Panc1 (cell line): ENCODE results near the gene TAF11. TPM values are rescaled to one million over a fixed set of nuclear protein-coding genes. Genes with fewer than 3 reads are reported as not detected.
"Not testable (repeated sequence)": the region's sequence is repeated elsewhere in the genome, so short reads cannot be mapped to it uniquely, and the experiment has no call there.

Source experiments
- ATAC-seq: fragments of 200-7000 bp; cut with Tn5 transposase; 2 replicates; pipeline ENCODE4 v1.9.1; 2020; ENCODE audit warnings: mild to moderate bottlenecking, moderate library complexity
- BruUV-seq: library from RNA; stranded (reverse); fragments of 400-500 nt; replicated peaks from 2 replicates; lab custom pipeline; 2021; lab: Mats Ljungman, UMichigan
- CTCF ChIA-PET: fragments of 300-600 bp; sonication (Branson Sonifier 250); formaldehyde crosslinking; loops from one replicate; lab custom pipeline; 2022; ENCODE audit warnings: antibody characterized with exemption; lab: Charles Lee
- POLR2A ChIA-PET: fragments of 300-600 bp; sonication (Branson Sonifier 250); formaldehyde crosslinking; loops from one replicate; lab custom pipeline; 2022; ENCODE audit warnings: antibody characterized with exemption; lab: Charles Lee
- DNase-seq: peaks from one replicate; pipeline ENCODE4 v3.0.0-alpha.2; 2010; ENCODE audit warnings: low read depth, low spot score
- H3K27ac ChIP-seq: 2 replicates; pipeline ENCODE4 v1.5.1; 2011; ENCODE audit warnings: mild to moderate bottlenecking, low read length, inconsistent platforms
- H3K27me3 ChIP-seq: fragments of 200-500 bp; sonication (Bioruptor generic); 2 replicates; pipeline ENCODE4 v1.6.0; 2014; ENCODE audit warnings: low read length, inconsistent platforms; ENCODE audit not compliant: control insufficient read depth, insufficient read depth
- H3K36me3 ChIP-seq: fragments of 200-500 bp; sonication (Bioruptor generic); 2 replicates; pipeline ENCODE4 v1.5.1; 2014; ENCODE audit warnings: inconsistent platforms, mild to moderate bottlenecking, low read length, moderate library complexity; ENCODE audit not compliant: control insufficient read depth, insufficient read depth
- H3K4me1 ChIP-seq: 2 replicates; pipeline ENCODE4 v1.5.1; 2011; ENCODE audit warnings: inconsistent platforms, mild to moderate bottlenecking, low read length, moderate library complexity; ENCODE audit not compliant: control insufficient read depth, insufficient read depth
- H3K4me3 ChIP-seq, 2 experiments: 2 replicates each; pipeline ENCODE4 v1.5.1; 2011 to 2012; ENCODE audit warnings: low read depth in 2 of 2, low read length in 2 of 2, mild to moderate bottlenecking in 2 of 2, inconsistent platforms in 1 of 2, moderate library complexity in 1 of 2
- H3K9me3 ChIP-seq: fragments of 200-500 bp; sonication (Bioruptor generic); 2 replicates; pipeline ENCODE4 v1.5.1; 2014; ENCODE audit warnings: low read depth, mild to moderate bottlenecking, inconsistent platforms, low read length, moderate library complexity; ENCODE audit not compliant: control insufficient read depth, insufficient read depth
- POLR2AphosphoS5 ChIP-seq: IDR thresholded peaks from 2 replicates; pipeline ENCODE4 v1.6.1; 2012; ENCODE audit warnings: mild to moderate bottlenecking, low read depth, low read length, moderate library complexity
- SIN3A ChIP-seq: IDR thresholded peaks from 2 replicates; pipeline ENCODE4 v1.6.1; 2012; ENCODE audit warnings: low read depth, mild to moderate bottlenecking, low read length, moderate library complexity, borderline replicate concordance; ENCODE audit not compliant: insufficient read depth
- TCF7L2 ChIP-seq: IDR thresholded peaks from 2 replicates; pipeline ENCODE4 v1.6.1; 2011; ENCODE audit warnings: mild to moderate bottlenecking, low read depth, low read length, inconsistent platforms
- in situ Hi-C: cut with HindIII; loops from 2 replicates; pipeline ENCODE4 v1.10.0; 2016; ENCODE audit warnings: low sequenced_read_pairs, low pct_unique_long_range_greater_than_20kb
- intact Hi-C: fragments of 100-400 bp; cut with micrococcal nuclease; formaldehyde crosslinking; loops from one replicate; pipeline ENCODE4 v1.10.0; 2022; ENCODE audit not compliant: unreplicated experiment
- total RNA-seq: library from RNA; stranded (reverse); gene quantifications from one replicate; pipeline ENCODE4 v1.2.1, GENCODE V29; 2021; ENCODE audit not compliant: unreplicated experiment
- TF ChIP-seq, protein P1 (sequence below), 2 experiments: IDR thresholded peaks; 2 replicates each; pipeline ENCODE4 v1.6.1; 2011 to 2012; ENCODE audit warnings: low read depth in 2 of 2, control low read depth in 1 of 2, low read length in 1 of 2, mild to moderate bottlenecking in 1 of 2, moderate library complexity in 1 of 2; ENCODE audit not compliant: insufficient read depth in 1 of 2
- TF ChIP-seq, protein P2 (sequence below): fragments of 450-650 bp; IDR thresholded peaks from 2 replicates; pipeline ENCODE4 v1.5.1; 2017; ENCODE audit warnings: mild to moderate bottlenecking

TAF11 gene
- total RNA-seq, 1 experiment from 2014 or later, result 25.3 TPM

DNA sequence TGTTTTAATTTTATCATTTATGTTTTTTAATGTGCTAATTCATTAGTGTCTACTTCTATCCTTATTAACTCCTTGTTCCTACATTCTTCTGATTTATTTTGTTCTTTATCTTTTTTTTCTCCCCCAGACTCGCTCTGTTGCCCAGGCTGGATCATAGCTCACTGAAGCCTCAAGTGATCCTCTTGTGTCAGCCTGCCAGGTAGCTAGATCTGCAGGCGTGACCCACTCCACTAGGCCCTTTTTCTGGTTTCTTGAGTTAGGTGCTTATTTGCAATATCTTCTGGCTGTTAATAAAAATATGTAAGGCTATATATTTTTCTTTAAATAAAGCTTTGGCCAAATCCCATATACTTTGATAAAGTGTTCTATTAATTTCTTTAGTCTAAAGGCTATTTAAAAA lies 2.8 kb downstream of the TAF11 start:
- TF ChIP-seq TCF7L2 (no peak), POLR2AphosphoS5 (no peak), SIN3A (no peak)
- TF ChIP-seq, protein P1, sequence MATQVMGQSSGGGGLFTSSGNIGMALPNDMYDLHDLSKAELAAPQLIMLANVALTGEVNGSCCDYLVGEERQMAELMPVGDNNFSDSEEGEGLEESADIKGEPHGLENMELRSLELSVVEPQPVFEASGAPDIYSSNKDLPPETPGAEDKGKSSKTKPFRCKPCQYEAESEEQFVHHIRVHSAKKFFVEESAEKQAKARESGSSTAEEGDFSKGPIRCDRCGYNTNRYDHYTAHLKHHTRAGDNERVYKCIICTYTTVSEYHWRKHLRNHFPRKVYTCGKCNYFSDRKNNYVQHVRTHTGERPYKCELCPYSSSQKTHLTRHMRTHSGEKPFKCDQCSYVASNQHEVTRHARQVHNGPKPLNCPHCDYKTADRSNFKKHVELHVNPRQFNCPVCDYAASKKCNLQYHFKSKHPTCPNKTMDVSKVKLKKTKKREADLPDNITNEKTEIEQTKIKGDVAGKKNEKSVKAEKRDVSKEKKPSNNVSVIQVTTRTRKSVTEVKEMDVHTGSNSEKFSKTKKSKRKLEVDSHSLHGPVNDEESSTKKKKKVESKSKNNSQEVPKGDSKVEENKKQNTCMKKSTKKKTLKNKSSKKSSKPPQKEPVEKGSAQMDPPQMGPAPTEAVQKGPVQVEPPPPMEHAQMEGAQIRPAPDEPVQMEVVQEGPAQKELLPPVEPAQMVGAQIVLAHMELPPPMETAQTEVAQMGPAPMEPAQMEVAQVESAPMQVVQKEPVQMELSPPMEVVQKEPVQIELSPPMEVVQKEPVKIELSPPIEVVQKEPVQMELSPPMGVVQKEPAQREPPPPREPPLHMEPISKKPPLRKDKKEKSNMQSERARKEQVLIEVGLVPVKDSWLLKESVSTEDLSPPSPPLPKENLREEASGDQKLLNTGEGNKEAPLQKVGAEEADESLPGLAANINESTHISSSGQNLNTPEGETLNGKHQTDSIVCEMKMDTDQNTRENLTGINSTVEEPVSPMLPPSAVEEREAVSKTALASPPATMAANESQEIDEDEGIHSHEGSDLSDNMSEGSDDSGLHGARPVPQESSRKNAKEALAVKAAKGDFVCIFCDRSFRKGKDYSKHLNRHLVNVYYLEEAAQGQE (IDR thresholded peaks at IDR 0.05; ENCODE audit: insufficient read depth in 1 of 2, low read depth in 2 of 2, low read length in 1 of 2), result no peak
- TF ChIP-seq, protein P2, sequence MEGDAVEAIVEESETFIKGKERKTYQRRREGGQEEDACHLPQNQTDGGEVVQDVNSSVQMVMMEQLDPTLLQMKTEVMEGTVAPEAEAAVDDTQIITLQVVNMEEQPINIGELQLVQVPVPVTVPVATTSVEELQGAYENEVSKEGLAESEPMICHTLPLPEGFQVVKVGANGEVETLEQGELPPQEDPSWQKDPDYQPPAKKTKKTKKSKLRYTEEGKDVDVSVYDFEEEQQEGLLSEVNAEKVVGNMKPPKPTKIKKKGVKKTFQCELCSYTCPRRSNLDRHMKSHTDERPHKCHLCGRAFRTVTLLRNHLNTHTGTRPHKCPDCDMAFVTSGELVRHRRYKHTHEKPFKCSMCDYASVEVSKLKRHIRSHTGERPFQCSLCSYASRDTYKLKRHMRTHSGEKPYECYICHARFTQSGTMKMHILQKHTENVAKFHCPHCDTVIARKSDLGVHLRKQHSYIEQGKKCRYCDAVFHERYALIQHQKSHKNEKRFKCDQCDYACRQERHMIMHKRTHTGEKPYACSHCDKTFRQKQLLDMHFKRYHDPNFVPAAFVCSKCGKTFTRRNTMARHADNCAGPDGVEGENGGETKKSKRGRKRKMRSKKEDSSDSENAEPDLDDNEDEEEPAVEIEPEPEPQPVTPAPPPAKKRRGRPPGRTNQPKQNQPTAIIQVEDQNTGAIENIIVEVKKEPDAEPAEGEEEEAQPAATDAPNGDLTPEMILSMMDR, result no peak
- ChIA-PET CTCF (interaction anchor here (0.5 kb wide), 1 partner anchor 260 kb away, joined by 4 read pairs; no protein-coding TSS in a partner anchor), POLR2A (interaction anchor here (0.7 kb wide), 1 partner anchor 217 kb away, joined by 5 read pairs; no protein-coding TSS in a partner anchor)
- no peak overlapping the region for H3K27ac ChIP-seq
- in situ Hi-C loops, result no loop called here
- no peak overlapping the region for H3K4me3 ChIP-seq
- no TSS peak for BruUV-seq
- no peak for ATAC-seq
- no peaks in the 10 kb centered on the region for H3K27me3 ChIP-seq
- intact Hi-C loops, result no loop called here
- H3K36me3 ChIP-seq, result peaks cover 23% of the 10 kb centered on the region
- no peaks in the 10 kb centered on the region; the same call in 1 of the 2 replicates for H3K4me1 ChIP-seq
- no peak for DNase-seq
- no peaks in the 10 kb centered on the region for H3K9me3 ChIP-seq

DNA sequence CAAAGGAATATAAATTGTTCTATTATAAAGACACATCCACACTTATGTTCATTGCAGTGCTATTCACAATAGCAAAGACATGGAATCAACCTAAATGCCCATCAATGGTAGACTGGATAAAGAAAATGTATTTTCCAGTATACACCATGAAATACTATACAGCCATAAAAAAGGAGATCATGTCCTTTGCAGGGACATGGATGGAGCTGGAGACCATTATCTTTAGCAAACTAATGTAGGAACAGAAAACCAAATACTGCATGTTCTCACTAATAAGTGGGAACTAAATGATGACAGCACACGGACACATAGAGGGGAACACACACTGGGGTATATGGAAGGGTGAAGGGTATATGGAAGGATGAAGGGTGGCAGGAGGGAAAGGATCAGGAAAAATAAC lies 3.8 kb downstream of the TAF11 start:
- ATAC-seq, H3K9me3 ChIP-seq, POLR2A ChIA-PET, H3K4me3 ChIP-seq, in situ Hi-C loops, H3K27me3 ChIP-seq, BruUV-seq, DNase-seq, CTCF ChIA-PET, H3K27ac ChIP-seq, H3K4me1 ChIP-seq, intact Hi-C loops: not testable (repeated sequence)
- peaks cover 25% of the 10 kb centered on the region for H3K36me3 ChIP-seq

DNA sequence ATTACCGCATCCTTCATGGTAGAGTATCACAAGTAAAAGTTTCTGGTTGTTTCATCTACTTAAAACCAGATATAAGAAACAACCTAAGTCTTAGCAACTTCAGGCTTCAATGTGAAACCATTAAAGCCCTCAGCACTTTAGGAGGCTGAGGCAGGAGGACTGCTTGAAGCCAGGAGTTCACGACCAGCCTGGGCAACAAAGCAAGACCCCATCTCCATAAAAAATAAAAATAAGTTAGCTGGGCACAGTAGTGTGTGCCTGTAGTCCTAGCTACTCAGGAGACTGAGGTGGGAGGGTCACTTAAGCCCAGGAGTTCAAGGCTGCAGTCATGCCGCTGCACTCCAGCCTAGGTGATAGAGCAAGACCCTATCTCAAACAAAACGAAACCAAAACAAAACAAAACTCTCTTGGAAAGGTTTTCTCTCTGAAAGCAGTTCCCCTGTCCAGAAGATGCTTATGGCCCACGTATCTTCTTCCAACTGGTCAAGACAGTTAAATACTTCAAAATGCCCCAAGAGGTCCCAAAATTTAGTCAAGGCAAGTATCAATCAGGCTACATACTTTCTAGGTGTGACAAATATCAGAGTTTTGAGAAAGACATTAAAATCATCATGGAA lies 9.9 kb downstream of the TAF11 start:
- H3K4me1 ChIP-seq, result no peaks in the 10 kb centered on the region
- CTCF ChIA-PET, result no interaction called here
- no peak overlapping the region for H3K4me3 ChIP-seq
- DNase-seq (no peak), ATAC-seq (no peak)
- H3K27ac ChIP-seq, result no peak overlapping the region
- no peaks in the 10 kb centered on the region for H3K27me3 ChIP-seq
- POLR2A ChIA-PET, result no interaction called here
- H3K9me3 ChIP-seq, result no peaks in the 10 kb centered on the region
- BruUV-seq, result TSS peak; percentile 58
- H3K36me3 ChIP-seq, result peaks cover 24% of the 10 kb centered on the region; the same call in 1 of the 2 replicates
- intact Hi-C loops, result no loop called here
- in situ Hi-C loops, result no loop called here
- TF ChIP-seq TCF7L2, result no peak
- TF ChIP-seq SIN3A, result no peak
- TF ChIP-seq, protein P1 (IDR thresholded peaks at IDR 0.05; ENCODE audit: insufficient read depth in 1 of 2, low read depth in 2 of 2, low read length in 1 of 2), result no peak
- no peak for TF ChIP-seq POLR2AphosphoS5
- TF ChIP-seq, protein P2, result no peak
